Measurements from ENCODE around the gene STRAP. TPM values are rescaled to one million over a fixed set of nuclear protein-coding genes. Genes with fewer than 3 reads are reported as not detected.

STRAP gene
- total RNA-seq, 2 donors from 2014 or later: 188 to 362 TPM

DNA sequence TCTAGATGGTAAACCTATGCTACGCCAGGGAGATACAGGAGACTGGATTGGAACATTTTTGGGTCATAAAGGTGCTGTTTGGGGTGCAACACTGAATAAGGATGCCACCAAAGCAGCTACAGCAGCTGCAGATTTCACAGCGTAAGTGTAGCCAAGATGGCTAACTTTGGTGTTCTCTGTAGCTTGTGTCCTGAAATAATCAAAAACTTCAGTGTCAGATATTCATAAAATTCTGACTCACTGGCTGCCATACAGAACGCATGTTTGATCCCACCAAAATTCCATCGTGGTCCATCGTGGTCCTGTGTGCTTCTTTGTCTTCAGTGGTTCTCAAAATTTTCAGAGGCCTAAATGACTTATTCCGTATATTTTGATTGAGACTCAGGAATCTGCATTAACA is 1.3 kb downstream of the STRAP start:
- TF ChIP-seq CTCF (conservative IDR thresholded peaks at IDR 0.05): no peak
- Histone ChIP-seq H3K4me1 (ENCODE audit: control insufficient read depth, insufficient read depth, low read length) (no peaks in the 10 kb centered on the region), H3K9me3 (ENCODE audit: control insufficient read depth, low read length) (no peaks in the 10 kb centered on the region), H3K4me3 (ENCODE audit: low read length) (peak overlapping the region; percentile 96), H3K27me3 (ENCODE audit: control insufficient read depth, insufficient read depth, low read length, poor library complexity, severe bottlenecking) (no peaks in the 10 kb centered on the region), H3K9ac (ENCODE audit: extremely low read depth, low read length, poor library complexity, severe bottlenecking) (peak overlapping the region; percentile 95), H3K36me3 (ENCODE audit: control insufficient read depth, insufficient read depth, low read length) (peaks cover 39% of the 10 kb centered on the region), H3K27ac (ENCODE audit: low read depth, low read length) (no peak overlapping the region)
- H3K36me3 Mint-ChIP-seq (ENCODE audit: low read depth): peaks cover 36% of the 10 kb centered on the region
- H3K4me3 Mint-ChIP-seq: peak overlapping the region; percentile 97
- H3K9me3 Mint-ChIP-seq: no peaks in the 10 kb centered on the region
- H3K27ac Mint-ChIP-seq: peak overlapping the region; percentile 99
- 46% methylated on average over 6 of the region's 6 CpGs for WGBS, 2 experiments (ENCODE audit: insufficient coverage in 1 of 2, insufficient read length in 1 of 2)
- no peak for DNase-seq
- H3K27me3 Mint-ChIP-seq (ENCODE audit: insufficient read depth): no peaks in the 10 kb centered on the region
- H3K4me1 Mint-ChIP-seq: peaks cover 38% of the 10 kb centered on the region

DNA sequence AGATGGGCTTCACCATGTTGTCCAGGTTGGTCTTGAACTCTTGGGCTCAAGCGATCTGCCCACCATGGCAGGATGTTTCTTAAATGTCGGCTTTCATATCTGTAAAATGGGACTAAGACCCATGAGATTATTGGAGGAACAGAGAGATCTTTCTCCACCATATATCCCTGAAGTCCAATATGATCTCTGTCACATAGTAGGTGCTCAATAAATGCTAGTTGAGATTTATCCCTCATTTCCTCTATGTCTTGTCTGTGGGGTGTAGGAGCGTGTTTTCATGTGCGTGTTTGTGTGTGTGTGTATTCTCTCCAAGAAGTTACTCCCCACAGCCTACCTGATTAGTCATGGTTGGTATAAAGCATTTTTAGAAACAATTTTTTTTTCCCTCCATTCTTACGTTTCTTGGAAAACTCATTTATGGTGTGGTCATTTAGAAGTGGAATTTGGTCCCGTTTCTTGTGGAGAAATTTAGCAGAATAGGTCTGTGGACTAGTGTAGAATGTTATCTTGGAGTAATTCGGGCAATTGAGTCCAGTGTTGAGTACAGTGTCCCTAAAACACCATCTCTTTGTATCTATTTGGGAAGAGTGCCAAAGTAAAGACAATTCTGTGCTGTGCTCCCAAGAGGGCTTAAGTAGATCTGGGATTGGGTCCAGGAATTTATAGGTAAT is 4.3 kb downstream of the STRAP start:
- Mint-ChIP-seq H3K4me1 (peaks cover 26% of the 10 kb centered on the region), H3K27me3 (ENCODE audit: insufficient read depth) (no peaks in the 10 kb centered on the region), H3K27ac (peak overlapping the region; percentile 22), H3K4me3 (no peak overlapping the region), H3K9me3 (no peaks in the 10 kb centered on the region), H3K36me3 (ENCODE audit: low read depth) (peaks cover 51% of the 10 kb centered on the region)
- Histone ChIP-seq H3K4me3 (ENCODE audit: low read length) (no peak overlapping the region), H3K27me3 (ENCODE audit: control insufficient read depth, insufficient read depth, low read length, poor library complexity, severe bottlenecking) (no peaks in the 10 kb centered on the region), H3K9me3 (ENCODE audit: control insufficient read depth, low read length) (no peaks in the 10 kb centered on the region), H3K27ac (ENCODE audit: low read depth, low read length) (no peak overlapping the region), H3K4me1 (ENCODE audit: control insufficient read depth, insufficient read depth, low read length) (no peaks in the 10 kb centered on the region), H3K36me3 (ENCODE audit: control insufficient read depth, insufficient read depth, low read length) (peaks cover 64% of the 10 kb centered on the region), H3K9ac (ENCODE audit: extremely low read depth, low read length, poor library complexity, severe bottlenecking) (no peak overlapping the region)
- no peak for DNase-seq
- WGBS, 2 experiments (ENCODE audit: insufficient coverage in 1 of 2, insufficient read length in 1 of 2): 97 to 100% methylated on average over 2 to 5 of the region's 7 CpGs
- no peak for TF ChIP-seq CTCF (conservative IDR thresholded peaks at IDR 0.05)

- DNase-seq: no peak
- WGBS, 2 experiments (ENCODE audit: insufficient coverage in 1 of 2, insufficient read length in 1 of 2): 95% methylated on average over 5 of the region's 5 CpGs
- no peak for TF ChIP-seq CTCF (conservative IDR thresholded peaks at IDR 0.05)
- H3K27ac ChIP-seq (ENCODE audit: low read depth, low read length): no peak overlapping the region
- H3K27me3 ChIP-seq (ENCODE audit: control insufficient read depth, insufficient read depth, low read length, poor library complexity, severe bottlenecking): no peaks in the 10 kb centered on the region
- H3K36me3 ChIP-seq (ENCODE audit: control insufficient read depth, insufficient read depth, low read length): peaks cover 71% of the 10 kb centered on the region
- H3K9me3 ChIP-seq (ENCODE audit: control insufficient read depth, low read length): no peaks in the 10 kb centered on the region
- Mint-ChIP-seq H3K36me3 (ENCODE audit: low read depth) (peaks cover 57% of the 10 kb centered on the region), H3K9me3 (no peaks in the 10 kb centered on the region), H3K27me3 (ENCODE audit: insufficient read depth) (no peaks in the 10 kb centered on the region), H3K27ac (no peak overlapping the region), H3K4me1 (peaks cover 26% of the 10 kb centered on the region), H3K4me3 (no peak overlapping the region)
- H3K9ac ChIP-seq (ENCODE audit: extremely low read depth, low read length, poor library complexity, severe bottlenecking): no peak overlapping the region
- no peak overlapping the region for H3K4me3 ChIP-seq (ENCODE audit: low read length)
- no peaks in the 10 kb centered on the region for H3K4me1 ChIP-seq (ENCODE audit: control insufficient read depth, insufficient read depth, low read length)
Observed at GRCh38 chr12:15887043-15887817, 5.0 kb downstream of the STRAP start.
